ENCODE data around the gene MARCHF3.

The MARCHF3 gene

GRCh38 chr5:126875303-126875785, 155.0 kb downstream of the MARCHF3 start:
- H3K9me3 Mint-ChIP-seq = no peaks in the 10 kb centered on the region
- H3K4me3 Mint-ChIP-seq = no peak overlapping the region
- peaks cover 43% of the 10 kb centered on the region for H3K36me3 Mint-ChIP-seq
- DNase-seq (ENCODE audit: low spot score in 2 of 2) = no peak
- H3K27me3 Mint-ChIP-seq = no peaks in the 10 kb centered on the region
- H3K4me1 Mint-ChIP-seq = peaks cover 5% of the 10 kb centered on the region
- H3K27ac Mint-ChIP-seq = no peak overlapping the region
- no peak for ATAC-seq (ENCODE audit: low read depth)

DNA sequence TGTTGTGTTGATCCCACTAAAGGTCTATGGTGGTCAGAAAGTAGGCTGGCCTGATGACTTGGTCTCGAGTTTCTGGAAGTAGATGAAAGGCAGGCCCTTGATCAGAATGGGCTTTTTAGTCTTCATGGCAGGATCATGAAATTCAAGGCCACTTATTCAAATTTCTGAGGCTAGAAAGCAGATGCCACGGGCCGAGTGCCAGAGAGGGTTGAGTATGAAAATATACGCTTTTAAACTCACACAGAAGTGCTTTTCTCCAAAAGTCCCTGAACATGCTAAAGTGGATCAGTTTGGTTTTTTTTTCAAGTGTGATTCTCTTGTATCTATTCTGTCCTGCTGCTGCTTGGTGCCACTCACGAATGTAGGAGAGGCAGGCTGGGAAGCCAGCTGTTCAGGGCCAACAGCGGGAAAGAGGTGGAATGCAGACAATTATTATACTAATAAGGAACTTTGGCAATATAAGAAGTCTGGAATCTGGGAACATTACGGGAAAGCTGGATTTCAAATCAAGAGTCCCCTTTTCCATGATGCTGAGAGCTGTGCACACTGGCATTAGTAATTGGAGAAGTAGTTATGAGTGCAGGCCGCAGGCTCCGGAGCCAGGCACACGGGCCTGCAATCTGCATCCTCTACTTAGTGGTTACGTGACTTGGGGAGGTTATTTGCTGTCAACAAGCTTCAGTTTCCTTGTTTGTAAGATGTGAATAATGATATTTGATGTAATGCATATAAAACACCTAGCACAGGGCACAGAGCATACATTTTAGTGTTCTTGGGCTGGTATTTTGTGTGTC, 157.6 kb downstream of the MARCHF3 start:
- peaks cover 31% of the 10 kb centered on the region for H3K36me3 Mint-ChIP-seq
- H3K4me1 Mint-ChIP-seq = peaks cover 8% of the 10 kb centered on the region
- ATAC-seq (ENCODE audit: low read depth) (no peak), DNase-seq (ENCODE audit: low spot score in 2 of 2) (no peak)
- no peak overlapping the region for H3K4me3 Mint-ChIP-seq
- H3K9me3 Mint-ChIP-seq = no peaks in the 10 kb centered on the region
- H3K27me3 Mint-ChIP-seq = no peaks in the 10 kb centered on the region
- no peak overlapping the region for H3K27ac Mint-ChIP-seq

- H3K4me3 Mint-ChIP-seq = no peak overlapping the region
- ATAC-seq (ENCODE audit: low read depth) (no peak), DNase-seq (ENCODE audit: low spot score in 2 of 2) (no peak)
- H3K9me3 Mint-ChIP-seq = no peaks in the 10 kb centered on the region
- no peak overlapping the region for H3K27ac Mint-ChIP-seq
- peaks cover 10% of the 10 kb centered on the region for H3K4me1 Mint-ChIP-seq
- H3K36me3 Mint-ChIP-seq = peaks cover 21% of the 10 kb centered on the region
- H3K27me3 Mint-ChIP-seq = no peaks in the 10 kb centered on the region
These were observed 158.9 kb downstream of the MARCHF3 start for GRCh38 chr5:126871441-126871840.

- DNase-seq (ENCODE audit: low spot score in 2 of 2) (no peak), ATAC-seq (ENCODE audit: low read depth) (peak; percentile 48)
- peaks cover 16% of the 10 kb centered on the region for H3K36me3 Mint-ChIP-seq
- H3K4me1 Mint-ChIP-seq = peaks cover 10% of the 10 kb centered on the region
- no peak overlapping the region for H3K27ac Mint-ChIP-seq
- H3K27me3 Mint-ChIP-seq = no peaks in the 10 kb centered on the region
- peak overlapping the region; percentile 79 for H3K4me3 Mint-ChIP-seq
- H3K9me3 Mint-ChIP-seq = no peaks in the 10 kb centered on the region
These were observed 161.3 kb downstream of the MARCHF3 start for GRCh38 chr5:126869005-126869451.

- ATAC-seq (ENCODE audit: low read depth) (no peak), DNase-seq (ENCODE audit: low spot score in 2 of 2) (no peak)
- no peaks in the 10 kb centered on the region for H3K27me3 Mint-ChIP-seq
- no peaks in the 10 kb centered on the region for H3K9me3 Mint-ChIP-seq
- peak overlapping the region; percentile 79 for H3K4me3 Mint-ChIP-seq
- H3K36me3 Mint-ChIP-seq = peaks cover 14% of the 10 kb centered on the region
- no peak overlapping the region for H3K27ac Mint-ChIP-seq
- peaks cover 10% of the 10 kb centered on the region for H3K4me1 Mint-ChIP-seq
These were observed 161.9 kb downstream of the MARCHF3 start for GRCh38 chr5:126868338-126869004.

DNA sequence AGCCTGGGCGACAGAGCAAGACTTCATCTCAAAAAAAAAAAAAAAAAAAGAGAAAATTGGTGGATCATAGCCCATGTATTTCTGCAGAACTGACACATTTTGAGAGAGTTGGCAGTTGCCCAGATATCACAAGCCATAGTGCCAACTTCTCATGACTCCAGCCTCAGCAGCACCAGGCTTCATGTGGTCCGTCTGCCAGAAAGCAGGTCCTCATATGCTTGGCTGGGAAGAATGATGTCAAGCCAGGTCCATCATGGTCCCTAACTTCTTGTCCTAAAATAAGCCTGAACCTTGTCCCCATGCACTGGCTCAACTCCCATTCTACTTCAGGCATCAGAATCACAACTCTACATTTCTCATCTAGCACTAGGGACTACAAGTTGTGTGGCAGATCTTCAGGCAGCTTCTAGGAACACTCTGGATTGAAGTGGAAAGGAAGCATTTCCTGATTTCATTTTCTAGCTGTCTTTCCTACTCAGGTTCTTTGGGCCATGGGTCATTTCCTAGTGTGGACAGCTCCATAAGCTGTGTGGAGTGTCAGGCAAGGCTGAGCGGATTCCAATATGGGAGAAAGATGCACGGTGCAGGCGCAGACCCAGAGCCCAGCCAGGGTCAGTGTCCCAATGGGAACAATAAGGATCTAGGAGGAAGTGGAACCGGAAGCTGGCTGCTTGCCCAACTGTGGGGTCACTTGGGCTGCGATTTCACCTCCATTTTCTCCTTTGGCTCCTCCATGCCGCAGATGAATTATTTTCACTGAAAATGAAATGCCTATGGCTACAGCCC, 163.3 kb downstream of the MARCHF3 start:
- ATAC-seq (ENCODE audit: low read depth) = no peak
- Mint-ChIP-seq H3K36me3 (peaks cover 6% of the 10 kb centered on the region), H3K9me3 (no peaks in the 10 kb centered on the region), H3K4me1 (peaks cover 10% of the 10 kb centered on the region), H3K4me3 (no peak overlapping the region), H3K27me3 (no peaks in the 10 kb centered on the region), H3K27ac (peak overlapping the region; percentile 42)
- DNase-seq (ENCODE audit: low spot score in 2 of 2) = no peak

DNA sequence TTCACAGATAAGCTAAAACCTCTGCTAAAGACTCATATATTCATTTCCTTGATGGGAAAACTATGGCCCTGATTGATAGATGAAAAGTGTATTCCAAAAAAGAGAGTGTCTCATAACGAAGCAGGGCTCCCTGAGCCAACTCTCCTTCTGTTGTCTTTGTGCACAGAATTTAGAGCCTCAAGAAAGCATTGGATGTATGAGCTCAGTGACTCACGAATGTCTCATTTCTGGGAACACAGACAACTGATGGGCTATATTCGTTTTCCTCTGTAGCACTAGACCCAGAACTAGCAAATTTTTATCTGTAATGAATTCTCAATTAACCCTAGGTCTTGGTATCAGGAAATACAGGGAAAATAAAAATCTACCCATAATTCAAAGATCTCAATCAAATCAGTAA, 165.1 kb downstream of the MARCHF3 start:
- no peak overlapping the region for H3K4me3 Mint-ChIP-seq
- no peak for DNase-seq (ENCODE audit: low spot score in 2 of 2)
- H3K4me1 Mint-ChIP-seq = peaks cover 10% of the 10 kb centered on the region
- ATAC-seq (ENCODE audit: low read depth) = no peak
- H3K27ac Mint-ChIP-seq = no peak overlapping the region
- peaks cover under 1% of the 10 kb centered on the region for H3K36me3 Mint-ChIP-seq
- H3K9me3 Mint-ChIP-seq = no peaks in the 10 kb centered on the region
- H3K27me3 Mint-ChIP-seq = no peaks in the 10 kb centered on the region

DNA sequence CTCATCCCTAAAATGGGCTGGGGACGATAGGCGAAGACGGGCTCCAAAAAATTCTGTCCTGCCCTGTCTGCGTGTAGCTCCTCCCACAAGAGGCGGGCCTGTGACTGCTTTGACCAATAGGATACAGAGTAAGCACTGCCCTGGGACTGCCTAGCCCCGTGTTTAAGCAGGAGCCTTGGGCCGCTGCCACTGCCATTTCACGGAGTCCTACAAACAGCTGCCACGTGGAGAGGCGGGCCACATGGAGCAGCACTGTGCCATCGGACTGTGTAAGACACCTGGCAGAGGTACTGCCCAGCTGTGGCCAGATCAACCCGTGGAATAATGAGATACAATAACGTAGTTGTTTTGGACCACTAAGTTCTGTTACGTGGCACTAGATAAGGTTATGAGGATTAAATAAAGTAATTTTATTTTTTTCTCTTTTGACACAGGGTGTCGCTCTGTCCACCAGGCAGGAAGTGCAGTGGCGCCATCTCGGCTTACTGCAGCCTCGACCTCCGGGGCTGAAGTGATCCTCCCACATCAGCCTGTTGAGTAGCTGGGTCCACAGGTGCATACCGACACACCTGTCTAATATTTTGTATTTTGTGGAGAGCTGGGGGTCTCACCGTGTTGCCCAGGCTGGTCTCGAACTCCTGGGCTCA, 166.2 kb downstream of the MARCHF3 start:
- DNase-seq (ENCODE audit: low spot score in 2 of 2) (no peak), ATAC-seq (ENCODE audit: low read depth) (no peak)
- Mint-ChIP-seq H3K27me3 (no peaks in the 10 kb centered on the region), H3K9me3 (no peaks in the 10 kb centered on the region), H3K27ac (no peak overlapping the region), H3K4me3 (no peak overlapping the region), H3K36me3 (no peaks in the 10 kb centered on the region), H3K4me1 (peaks cover 8% of the 10 kb centered on the region)

DNA sequence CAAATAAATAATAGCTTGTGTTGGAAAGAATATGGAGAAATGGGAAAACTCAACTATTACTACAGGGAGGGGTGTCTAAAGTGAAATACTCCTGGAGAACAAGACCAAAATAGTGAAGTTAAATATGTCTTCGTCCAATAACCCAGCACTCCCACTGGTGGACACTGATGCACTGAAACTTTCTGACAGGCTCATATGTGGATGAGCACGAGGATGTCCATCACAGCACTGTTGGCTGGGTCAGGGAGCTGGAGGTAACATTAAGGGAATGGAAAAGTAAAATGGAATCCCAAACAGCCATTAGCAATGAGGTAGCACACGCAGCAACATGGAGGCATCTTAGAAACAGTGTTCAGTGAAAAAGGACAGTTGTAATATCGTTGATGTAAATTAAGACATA, 167.0 kb downstream of the MARCHF3 start:
- Mint-ChIP-seq H3K4me1 (peaks cover 2% of the 10 kb centered on the region), H3K27ac (no peak overlapping the region), H3K36me3 (no peaks in the 10 kb centered on the region), H3K4me3 (no peak overlapping the region), H3K27me3 (no peaks in the 10 kb centered on the region), H3K9me3 (no peaks in the 10 kb centered on the region)
- DNase-seq (ENCODE audit: low spot score in 2 of 2) (no peak), ATAC-seq (ENCODE audit: low read depth) (no peak)

- Mint-ChIP-seq H3K36me3 (peaks cover 2% of the 10 kb centered on the region), H3K27ac (no peak overlapping the region), H3K4me3 (no peak overlapping the region), H3K4me1 (peaks cover 6% of the 10 kb centered on the region), H3K27me3 (no peaks in the 10 kb centered on the region), H3K9me3 (no peaks in the 10 kb centered on the region)
- DNase-seq (ENCODE audit: low spot score in 2 of 2) = no peak
- no peak for ATAC-seq (ENCODE audit: low read depth)
These were observed 171.9 kb downstream of the MARCHF3 start for GRCh38 chr5:126858441-126858840.

GRCh38 chr5:126857472-126858410, 172.6 kb downstream of the MARCHF3 start:
- Mint-ChIP-seq H3K27ac (no peak overlapping the region), H3K4me1 (peaks cover 10% of the 10 kb centered on the region), H3K9me3 (no peaks in the 10 kb centered on the region), H3K36me3 (peaks cover 2% of the 10 kb centered on the region), H3K27me3 (no peaks in the 10 kb centered on the region), H3K4me3 (no peak overlapping the region)
- no peak for DNase-seq (ENCODE audit: low spot score in 2 of 2)
- no peak for ATAC-seq (ENCODE audit: low read depth)

GRCh38 chr5:126855266-126855665, 175.1 kb downstream of the MARCHF3 start:
- Mint-ChIP-seq H3K27me3 (no peaks in the 10 kb centered on the region), H3K36me3 (peaks cover 2% of the 10 kb centered on the region), H3K4me3 (no peak overlapping the region), H3K4me1 (peaks cover 23% of the 10 kb centered on the region), H3K9me3 (no peaks in the 10 kb centered on the region), H3K27ac (no peak overlapping the region)
- ATAC-seq (ENCODE audit: low read depth) (no peak), DNase-seq (ENCODE audit: low spot score in 2 of 2) (no peak)
